DMS53 treated with DMSO at 0.1 percent for 48 hours (cell line): ENCODE measurements around the gene MID1.

Experiments
- DNase-seq: peaks from one replicate; lab custom pipeline; 2025; ENCODE audit not compliant: unreplicated experiment; lab: John Stamatoyannopoulos, UW

MID1 gene

DNA sequence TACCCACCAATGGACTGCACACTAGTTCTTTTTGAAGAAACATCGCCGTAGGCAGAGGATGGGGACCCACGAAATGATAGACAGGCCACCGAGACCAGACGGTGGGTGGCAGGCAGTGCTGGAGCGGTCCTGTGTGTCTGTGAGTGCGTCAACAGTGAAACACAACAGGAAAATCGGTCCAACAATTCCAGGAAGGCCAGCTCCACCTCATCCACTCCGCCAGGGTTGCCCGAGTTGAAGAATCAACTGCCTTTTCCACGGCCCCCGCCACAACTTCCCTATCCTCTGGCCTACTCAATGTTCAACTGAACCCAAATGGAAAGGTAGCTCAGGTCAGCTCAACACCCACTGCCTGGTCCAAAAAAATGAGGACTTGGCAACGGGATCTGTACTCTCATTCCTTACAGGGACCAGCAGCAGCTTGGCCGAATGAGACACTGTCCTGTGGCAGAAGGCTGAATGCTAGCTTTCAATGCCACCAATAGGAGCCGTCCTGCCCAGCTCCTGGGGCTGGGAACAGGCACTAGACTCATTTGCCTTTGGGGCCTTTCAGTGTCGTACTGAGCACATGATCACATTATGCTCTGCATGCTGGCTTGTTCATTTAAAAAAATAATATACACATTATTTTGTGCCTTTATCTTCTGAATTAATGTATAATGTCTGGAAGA, 43.5 kb downstream of the MID1 start:
- DNase-seq, result no peak

DNA sequence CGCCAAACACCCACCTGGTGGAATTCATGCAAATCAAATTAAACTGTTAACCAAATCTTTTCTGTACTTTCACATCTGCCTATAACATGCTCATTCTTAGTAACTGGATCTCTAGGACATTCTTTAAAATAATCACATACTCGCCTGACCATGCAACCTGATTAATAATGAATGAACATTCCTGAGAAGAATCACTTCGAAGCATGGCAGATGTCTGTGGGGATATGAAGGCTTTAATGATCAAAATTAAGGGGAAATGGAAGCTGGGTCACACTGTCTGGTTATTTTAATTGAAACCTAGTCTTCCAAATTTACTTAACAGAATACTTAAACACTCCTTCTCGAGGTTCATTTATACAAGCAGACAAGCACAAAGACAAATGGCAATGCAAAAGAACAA, 44.2 kb downstream of the MID1 start:
- DNase-seq, result no peak

DNA sequence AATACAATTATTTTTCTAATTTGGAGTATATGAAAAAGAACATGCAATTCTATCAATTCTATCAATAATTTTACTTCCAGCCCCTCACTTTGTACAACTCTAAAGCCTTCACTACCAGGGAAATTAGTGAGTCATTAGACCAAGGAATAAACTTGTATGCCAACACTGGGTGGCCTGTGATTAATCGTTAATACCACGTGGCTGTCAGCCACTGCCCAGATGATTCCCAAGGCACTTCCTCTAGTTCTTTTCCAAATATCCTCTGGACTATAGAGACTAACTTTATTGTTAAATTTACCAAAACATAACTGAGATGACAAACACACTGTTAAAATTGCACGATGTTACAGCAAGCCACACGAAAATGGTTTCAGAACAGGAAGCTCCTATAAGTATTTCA, 45.7 kb downstream of the MID1 start:
- DNase-seq, result no peak

DNA sequence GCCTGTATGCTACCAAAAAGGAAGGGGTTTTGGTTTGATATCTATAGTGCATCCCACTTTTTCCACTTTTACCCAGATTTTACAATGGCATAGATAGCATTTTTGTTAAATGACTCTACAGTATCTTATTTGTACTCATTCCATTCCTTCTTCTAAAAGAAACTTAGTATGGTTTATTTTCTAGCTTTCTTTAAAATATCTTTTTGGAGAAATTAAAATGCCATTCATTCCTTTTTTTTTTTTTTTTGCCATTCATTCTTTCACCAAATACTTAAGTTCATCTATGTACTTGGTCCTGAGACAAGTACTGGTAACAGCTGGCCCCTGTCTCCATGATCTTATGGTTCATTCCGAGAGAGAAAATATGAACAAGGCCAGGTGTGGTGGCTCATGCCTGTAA, 49.1 kb downstream of the MID1 start:
- DNase-seq, result no peak

DNA sequence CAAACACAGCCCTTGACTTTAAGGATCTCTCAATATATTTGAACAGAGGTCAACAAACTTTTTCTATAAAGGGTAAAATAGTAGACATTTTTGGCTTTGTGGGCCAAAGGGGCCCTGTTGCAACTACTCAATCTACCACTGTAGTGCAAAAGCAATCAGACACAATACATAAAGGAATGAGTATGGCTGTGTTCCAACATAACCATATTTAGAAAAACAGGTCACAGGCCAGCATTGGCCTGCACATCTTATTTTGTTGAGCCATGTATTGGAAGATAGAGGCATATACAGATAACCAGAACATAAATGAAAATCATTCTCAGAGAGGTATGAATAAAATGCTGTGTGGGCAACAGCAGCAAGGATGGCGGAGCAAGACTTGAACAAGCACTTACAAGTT, 49.8 kb downstream of the MID1 start:
- no peak for DNase-seq

DNA sequence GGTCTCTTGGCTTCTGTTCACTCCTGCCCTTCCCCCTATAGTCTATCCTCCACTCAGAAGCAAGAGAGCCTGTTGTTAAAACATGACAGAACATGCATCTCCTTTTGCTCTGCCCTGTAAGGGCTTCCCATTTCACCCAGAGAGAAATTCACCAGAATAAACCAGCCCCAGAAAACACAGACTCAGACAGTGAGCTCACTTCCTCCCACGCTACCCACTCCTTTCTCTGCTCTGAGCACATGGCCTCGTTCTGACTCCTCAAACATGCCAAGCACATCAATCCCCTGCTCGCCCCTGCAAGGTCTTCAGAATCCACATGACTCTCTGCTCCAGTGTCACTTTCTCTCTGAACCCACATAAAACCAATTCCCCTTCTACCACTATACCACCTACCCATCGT, 50.4 kb downstream of the MID1 start:
- DNase-seq, result no peak

DNA sequence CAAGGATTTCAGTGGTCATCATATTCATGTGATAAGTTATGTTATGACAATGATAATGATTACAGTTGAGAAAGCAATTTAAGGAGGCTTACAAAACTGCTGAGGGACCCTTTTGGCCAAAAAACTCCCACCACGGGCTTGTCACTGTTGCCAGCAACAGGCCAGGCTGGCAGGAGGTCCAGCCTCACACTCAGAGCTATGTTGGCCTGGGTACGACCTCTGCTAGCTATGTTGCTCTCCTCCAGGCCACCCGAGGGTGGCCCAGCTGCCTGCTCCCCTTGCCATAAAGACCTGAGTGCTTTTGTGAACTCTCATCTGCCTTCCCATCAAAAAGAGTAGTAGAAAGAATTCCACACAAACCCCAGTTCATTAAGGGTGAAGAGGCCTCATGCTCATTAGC, 52.0 kb downstream of the MID1 start:
- DNase-seq, result no peak

DNA sequence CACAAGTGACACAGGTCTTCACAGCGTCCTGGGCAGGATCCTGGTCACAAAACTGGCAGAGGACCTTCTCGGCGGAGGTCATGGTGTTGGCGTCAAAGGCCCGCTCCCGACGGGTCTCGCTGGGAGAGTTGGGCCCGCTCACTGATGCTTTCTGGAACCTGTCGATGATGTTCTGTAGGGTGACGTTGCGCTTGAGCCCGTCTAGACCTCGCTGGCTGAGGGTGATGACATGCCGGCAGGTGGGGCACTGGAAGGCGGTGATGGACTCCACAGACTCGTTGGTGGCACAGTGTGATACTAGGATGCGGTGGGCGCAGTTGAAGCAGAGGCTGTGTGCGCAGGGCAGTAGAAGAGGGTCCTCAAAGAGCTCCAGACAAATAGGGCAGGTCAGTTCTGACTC, 53.2 kb downstream of the MID1 start:
- no peak for DNase-seq

DNA sequence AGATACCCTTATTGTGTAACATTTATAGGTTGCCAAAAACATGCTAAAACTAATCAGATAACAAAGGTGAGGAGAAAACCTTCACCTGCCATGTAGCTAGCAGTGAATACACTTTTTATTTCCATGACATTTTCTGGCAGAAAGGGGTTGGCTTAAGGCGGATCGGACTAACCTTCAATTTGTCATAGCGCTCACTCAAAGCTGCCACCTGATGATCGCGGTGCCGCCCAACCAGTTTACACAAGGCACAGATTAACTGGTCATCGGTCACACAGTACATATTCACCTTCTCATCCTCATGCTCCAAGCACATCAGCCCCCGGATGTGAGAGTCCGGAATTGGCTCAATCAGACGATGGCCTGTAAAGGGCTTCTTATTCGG, 53.7 kb downstream of the MID1 start:
- DNase-seq, result no peak

DNA sequence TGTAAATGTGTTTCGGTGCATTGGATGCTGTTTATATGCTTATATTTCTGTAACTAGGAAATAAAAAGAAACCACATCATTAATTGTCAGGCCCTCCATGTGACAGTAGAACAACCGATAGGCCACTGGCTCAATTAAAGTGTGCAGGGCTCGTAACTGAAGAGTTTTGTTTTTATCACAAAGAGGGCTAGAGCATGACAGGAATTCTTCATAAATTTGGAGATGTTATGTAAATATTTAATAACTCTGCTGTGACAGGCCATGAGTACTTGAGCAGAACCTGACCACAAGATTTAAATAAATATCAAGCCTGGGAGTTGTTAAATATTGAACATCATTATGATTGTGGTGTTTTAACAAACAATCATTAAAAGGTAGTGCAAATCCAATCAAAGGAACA, 55.9 kb downstream of the MID1 start:
- no peak for DNase-seq

DNA sequence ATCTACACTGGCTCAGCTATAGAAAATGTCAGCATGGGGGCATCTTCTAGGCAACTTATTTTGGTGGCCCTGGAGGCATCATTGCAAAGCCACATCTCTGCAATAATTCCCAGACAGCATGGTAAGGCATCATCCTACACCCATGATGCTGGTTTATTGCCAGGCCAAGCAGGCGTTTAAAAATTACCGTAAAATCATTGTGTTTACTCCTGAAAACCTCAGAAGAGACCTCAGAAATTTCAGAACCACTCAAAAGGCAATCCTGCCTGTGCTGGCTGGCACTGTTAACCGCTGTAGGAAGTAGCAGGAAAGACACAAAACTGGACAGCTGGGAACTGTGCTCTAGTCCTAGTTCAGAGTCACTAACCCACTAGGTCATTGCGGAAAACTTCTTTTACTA, 63.2 kb downstream of the MID1 start:
- DNase-seq, result no peak

DNA sequence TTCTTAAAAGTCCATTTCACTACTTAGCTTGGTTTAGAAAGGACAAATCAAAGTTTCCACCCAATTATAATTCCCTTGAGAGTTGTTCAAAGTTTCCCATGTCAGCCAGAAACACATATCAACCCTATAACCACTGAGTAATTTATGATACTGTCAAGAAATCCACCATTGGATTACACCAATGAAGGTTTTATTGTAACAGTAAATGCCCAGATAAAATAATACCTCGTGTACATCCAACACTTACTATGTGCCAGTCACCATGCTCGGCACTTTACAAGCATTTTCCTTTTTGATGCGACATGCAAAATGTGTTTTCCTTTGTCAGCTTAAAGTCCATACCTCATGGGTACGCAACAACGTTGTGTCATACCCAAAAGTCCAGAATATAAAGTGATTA, 64.0 kb downstream of the MID1 start:
- DNase-seq, result no peak

DNA sequence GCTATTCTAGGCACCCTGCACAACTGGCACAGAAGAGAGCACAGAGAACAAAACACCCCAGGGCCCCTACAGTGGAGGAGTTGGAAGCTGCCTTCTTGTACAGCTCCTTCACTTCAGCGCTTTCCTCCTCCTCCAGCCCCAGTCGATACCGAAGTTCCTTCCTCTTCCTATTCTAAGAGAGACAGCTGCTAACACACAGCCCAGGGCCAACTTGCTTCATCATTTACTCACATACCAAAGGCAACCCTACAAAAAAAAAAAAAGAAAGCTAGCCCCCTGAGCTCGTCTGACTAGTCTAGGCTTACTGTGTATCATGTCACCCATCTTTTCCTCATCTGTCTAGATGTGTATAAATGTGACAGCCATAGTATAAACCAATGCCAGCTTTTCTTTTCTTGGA, 64.5 kb downstream of the MID1 start:
- no peak for DNase-seq

DNA sequence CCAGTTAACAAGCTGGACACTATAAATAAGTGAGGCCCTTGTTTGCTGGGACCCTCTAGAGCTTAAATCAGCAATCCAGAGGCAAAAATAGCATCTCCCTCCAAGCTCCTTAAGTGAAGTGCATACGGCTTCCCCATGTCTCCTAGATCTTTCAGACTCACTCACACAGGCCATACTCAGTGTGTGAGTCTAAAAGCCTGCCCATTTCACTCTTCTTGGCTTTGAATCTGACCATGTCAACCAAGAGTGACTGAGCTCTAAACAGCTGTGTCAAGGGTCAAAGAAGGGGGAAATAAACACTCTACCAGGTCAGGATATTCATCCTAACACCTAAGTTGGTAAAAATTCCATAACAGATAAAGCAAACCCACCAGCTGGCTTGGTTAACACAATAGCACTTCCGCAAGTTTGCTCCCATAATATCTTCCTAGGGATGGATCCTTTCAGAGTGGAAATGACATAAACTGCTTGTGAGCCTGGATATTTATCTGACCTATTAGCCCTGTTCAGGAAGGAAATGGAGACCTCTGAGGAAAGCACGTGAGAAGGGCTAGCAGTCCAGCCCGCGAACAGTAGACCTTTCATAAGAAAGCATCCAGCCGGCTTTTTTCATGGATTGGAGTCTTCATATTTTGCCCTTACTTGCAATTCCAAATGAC, 65.6 kb downstream of the MID1 start:
- DNase-seq, result no peak

DNA sequence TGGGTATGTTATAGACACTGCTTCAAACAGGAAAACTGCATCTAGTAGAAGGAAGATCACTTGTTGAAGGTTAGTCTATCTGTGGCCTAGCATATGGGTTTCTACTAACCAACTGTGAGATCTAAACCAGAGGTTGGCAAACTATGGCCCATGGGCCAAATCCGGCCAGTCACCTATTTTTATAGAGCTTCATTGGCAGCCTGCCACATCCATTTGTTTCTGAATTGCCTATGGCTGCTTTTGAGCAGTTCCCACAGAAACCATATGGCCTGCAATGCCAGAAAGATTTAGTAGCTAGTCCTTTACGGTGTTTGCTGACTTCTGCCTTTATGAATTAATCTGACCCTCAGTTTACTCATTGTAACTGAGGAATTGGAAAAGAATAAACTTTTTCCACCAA, 71.1 kb downstream of the MID1 start:
- DNase-seq, result no peak

DNA sequence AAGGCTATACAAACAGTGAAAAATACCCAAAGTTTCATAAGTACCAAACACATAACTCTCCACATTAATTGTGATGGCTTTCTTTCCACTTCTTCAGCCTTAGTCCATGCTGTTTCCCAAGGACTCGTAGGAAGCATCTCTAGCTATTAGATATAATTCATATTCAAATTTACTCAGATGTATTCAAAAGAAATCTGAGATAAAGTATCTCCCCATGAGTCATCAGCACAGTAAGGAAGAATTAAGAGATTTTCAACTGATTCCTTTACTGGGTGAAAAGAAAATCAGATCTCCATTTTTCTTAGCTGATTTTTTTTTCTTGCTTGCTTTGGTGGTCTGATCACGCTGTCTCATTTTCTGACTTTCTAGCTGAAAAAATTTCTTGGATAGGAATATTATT, 71.7 kb downstream of the MID1 start:
- DNase-seq, result no peak

DNA sequence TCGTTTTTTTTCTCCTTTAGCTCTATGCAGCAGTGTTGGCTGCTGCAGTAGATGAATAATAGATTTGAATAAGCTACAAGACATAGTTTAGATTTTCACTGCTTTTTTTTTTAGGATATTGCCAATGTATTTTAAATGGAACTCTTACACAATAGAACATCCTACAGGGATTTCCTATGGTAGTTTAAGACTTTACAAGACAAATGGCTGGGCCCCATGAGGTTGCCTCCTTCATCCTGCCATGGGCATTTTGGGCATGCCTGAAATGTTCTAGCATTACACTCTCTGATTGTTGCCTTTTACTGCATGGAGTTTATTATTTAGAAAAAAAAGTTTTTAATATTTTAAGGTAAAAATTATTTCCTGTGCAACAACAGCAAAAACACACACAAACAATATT, 74.5 kb downstream of the MID1 start:
- no peak for DNase-seq

DNA sequence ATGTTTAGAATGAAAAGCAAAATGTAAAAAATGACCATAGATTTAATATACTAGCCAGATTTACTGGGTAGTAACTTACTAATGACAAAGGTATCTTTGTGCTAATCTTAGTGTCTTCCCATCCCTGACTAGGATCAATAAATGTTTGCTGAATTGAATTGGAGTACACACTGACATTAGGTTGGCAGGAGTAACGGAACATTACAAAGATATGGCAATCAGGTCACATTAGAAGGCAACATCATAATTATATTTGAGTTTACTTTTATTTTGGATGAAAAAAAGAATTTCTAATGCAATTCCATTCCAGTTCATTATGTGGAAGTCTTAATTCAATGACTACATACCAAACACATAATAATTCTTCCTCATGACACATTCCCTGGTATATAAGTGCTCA, 77.8 kb downstream of the MID1 start:
- no peak for DNase-seq

DNA sequence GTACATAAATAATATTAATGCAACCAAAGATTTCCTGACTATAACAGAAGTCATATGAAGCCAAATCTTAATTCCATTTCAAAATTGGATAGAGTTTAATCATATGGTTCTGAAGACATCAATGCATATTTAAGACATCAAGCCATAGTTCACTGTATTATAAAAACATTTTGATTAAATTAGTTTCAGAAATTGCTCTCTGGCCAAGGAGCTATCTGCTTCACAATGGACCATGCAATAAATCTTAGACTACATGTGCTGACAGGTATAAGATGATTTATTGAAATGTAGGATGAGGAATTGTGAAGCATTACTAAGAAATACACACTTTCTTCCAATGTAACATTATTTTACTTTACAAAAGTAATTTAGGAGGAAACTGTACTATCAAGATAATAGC, 81.6 kb downstream of the MID1 start:
- DNase-seq, result no peak

DNA sequence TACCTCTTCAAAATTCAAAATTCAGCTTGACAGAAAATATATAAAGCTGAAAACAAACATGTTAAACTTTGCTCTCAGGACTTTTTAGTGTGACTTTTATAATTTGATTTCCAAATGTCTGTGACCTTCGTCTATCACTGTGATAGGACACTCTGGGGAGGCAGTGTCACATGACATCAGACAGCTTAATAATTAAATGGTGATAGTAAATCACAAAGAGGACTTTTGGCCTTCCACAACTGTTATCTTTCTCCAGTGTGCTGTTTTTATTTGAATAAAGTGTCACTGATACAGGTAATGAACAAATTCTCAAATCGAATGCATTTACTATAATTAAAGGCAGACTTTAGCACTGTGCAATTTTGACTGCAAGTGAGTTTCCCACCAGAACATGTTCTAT, 83.1 kb downstream of the MID1 start:
- no peak for DNase-seq

DNA sequence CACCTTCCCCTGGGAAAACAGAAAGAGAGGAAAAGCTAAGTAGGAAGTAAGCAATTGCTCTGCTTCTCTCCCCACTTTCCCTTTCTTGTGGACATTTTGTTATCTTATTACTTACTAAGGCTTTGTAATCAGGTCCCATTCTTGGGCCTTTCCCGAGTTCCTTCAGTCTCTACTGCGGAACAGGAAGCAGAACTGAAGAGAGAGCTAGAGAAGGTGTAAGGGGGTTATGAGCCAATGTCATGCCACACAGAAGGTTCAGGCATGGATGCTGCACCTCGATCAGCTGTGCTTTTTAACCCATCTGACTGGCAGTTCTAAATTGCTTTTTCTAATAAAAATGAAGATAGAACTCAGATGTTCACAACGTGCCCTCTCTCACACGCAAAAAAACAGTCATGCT, 83.6 kb downstream of the MID1 start:
- no peak for DNase-seq

DNA sequence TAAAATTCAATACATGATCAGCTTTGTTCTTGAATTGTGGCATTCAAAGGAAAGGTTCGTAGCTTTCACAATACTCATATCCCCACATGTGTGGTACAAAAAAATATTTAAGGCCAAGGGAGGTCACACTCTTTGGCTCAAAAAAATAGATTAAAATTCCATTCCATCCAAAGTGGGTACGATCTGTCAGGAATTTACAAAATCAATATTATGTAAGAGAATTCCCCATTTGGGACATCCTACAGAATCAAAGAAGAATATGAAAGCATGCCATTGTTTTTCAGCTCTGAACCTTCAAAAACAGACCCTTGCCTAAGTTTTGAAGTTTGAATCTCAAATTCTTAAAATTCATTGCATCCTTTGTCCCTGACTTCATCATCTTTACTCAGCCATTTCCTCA, 85.8 kb downstream of the MID1 start:
- DNase-seq, result no peak

DNA sequence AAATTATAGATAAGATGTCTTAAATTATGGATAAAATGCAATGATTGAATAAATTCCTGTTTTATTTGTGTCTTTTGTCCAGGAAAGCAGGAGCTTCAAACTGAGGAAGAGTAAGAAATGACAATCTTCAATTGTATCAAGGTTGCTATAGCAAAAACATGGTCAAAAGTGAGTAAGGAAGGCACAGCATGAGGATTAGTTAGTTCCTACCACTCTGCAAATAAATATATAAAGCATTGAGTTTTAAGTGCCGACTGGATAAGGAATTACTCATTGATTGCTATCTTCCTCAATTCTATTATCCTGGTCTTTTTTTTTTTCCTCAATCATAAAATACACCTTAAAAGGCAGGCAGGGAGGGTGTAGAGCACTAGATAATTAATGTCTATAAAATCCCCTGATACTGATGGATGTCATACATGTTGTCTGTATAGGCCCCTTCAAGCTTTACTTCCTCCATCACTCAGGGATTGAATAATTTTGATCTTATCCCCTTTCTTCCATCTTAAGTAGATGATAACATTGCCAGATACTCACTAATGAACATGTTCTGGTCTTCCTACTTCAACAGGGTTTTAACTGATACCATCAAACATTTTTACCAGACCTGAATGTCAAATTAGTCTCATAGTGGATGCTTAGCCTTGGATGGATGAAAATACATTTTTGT, 86.6 kb downstream of the MID1 start:
- no peak for DNase-seq
